OCI-LY3 (cell line): ENCODE data around the gene C20orf202.

ENCODE experiments used
- EZH2phosphoT487 ChIP-seq: fragments of 200-600 bp; shearing (Covaris generic); IDR thresholded peaks from 2 replicates; pipeline ENCODE4 v1.6.1; 2018; ENCODE audit warnings: antibody characterized with exemption, mixed run types, low read depth
- TF ChIP-seq, protein P1 (sequence below): fragments of 200-600, 300-600 bp; sonication (generic); IDR thresholded peaks from 2 replicates; pipeline ENCODE4 v1.5.1; 2014; ENCODE audit warnings: antibody characterized with exemption, low read length, low read depth

DNA sequence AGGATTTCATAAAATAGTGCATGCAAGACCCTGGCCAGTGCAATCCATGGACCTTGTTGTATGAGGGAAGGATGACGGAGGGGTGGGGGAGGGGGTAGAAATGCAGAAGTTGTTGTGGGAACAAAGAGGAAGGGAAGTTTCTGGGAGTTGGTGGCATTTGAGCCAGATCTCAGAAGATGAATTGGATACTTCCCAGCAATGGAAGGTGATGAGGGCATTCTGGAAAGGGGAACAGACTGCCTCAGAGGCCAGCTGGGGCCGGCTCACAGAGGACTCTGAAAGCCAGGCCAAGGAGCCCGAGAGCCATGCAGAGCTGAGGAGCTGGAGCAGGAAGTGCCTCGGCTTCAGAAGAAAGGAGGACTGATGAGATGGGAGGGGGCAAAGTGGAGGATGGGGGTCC lies 21.1 kb upstream of the C20orf202 start:
- TF ChIP-seq, protein P1, sequence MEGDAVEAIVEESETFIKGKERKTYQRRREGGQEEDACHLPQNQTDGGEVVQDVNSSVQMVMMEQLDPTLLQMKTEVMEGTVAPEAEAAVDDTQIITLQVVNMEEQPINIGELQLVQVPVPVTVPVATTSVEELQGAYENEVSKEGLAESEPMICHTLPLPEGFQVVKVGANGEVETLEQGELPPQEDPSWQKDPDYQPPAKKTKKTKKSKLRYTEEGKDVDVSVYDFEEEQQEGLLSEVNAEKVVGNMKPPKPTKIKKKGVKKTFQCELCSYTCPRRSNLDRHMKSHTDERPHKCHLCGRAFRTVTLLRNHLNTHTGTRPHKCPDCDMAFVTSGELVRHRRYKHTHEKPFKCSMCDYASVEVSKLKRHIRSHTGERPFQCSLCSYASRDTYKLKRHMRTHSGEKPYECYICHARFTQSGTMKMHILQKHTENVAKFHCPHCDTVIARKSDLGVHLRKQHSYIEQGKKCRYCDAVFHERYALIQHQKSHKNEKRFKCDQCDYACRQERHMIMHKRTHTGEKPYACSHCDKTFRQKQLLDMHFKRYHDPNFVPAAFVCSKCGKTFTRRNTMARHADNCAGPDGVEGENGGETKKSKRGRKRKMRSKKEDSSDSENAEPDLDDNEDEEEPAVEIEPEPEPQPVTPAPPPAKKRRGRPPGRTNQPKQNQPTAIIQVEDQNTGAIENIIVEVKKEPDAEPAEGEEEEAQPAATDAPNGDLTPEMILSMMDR = no peak
- no peak for TF ChIP-seq EZH2phosphoT487
